ENCODE data around the gene CNPY1. TPM values are rescaled to one million over a fixed set of nuclear protein-coding genes. Genes with fewer than 3 reads are reported as not detected.

Gene CNPY1
- total and polyA plus RNA-seq, 5 donors, result not detected

DNA sequence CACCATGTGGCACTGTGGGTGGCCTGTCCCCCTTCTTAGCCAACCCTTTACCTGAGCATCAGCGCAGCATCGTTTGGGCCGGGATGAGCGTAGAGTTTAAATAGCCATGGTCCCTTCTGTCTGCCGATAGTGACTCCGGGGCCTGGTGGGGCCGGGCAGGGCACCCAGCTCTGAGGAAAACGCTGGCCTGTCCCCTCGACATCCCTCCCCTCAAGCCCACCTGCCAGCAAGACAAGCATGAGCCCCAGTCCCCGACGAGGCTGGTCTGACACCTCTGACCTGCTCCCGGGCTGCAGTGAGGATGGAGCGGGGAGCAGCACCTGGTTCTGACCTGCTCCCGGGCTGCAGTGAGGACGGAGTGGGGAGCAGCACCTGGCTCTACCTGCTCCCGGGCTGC is 31.1 kb upstream of the CNPY1 start:
- ATAC-seq (no peak), DNase-seq (peak in 1 of 3 donors; percentile 28)
- Histone ChIP-seq H3K27ac (ENCODE audit: low read length) (no peak overlapping the region), H3K4me1 (ENCODE audit: control insufficient read depth, insufficient read depth, low read length) (no peaks in the 10 kb centered on the region), H3K4me3 (ENCODE audit: low read length) (no peak overlapping the region), H3K9me3 (ENCODE audit: control insufficient read depth, low read length) (no peaks in the 10 kb centered on the region), H3K27me3 (ENCODE audit: control insufficient read depth, insufficient read depth) (no peaks in the 10 kb centered on the region)
- intact Hi-C loops (cut with DNase I), result no loop called here
- WGBS, result 81% methylated on average over 16 of the region's 16 CpGs

DNA sequence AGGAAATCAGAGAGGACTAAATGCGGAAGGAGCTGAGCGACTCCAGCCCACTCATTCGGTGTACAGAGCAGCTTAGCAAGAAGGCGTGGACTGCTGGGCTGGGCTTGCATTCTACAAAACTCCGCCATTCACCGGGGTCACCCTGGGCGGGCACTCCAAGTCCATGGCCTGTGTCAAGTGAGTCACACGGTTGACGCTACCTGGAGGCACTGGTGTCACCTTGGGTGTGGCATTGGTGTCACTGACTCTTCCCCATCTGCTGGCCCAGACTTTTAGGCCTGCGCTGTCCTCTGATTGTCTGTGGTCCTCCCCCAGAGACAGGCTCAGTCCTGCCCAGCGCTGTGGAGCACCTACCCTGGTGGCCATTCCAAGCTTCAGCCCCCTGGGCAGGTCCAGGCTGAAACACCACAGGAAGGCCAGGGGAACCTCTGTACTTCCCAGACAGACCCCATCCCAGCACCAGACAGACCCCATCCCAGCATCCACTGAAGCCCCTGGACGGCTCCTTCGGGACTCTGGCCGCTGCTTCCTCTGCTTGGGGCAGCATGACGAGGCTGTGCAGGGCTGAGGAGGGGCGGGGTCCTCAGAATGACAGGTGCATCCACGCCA is 30.6 kb upstream of the CNPY1 start:
- intact Hi-C loops (cut with DNase I), result no loop called here
- Histone ChIP-seq H3K9me3 (ENCODE audit: control insufficient read depth, low read length) (no peaks in the 10 kb centered on the region), H3K4me3 (ENCODE audit: low read length) (no peak overlapping the region), H3K27ac (ENCODE audit: low read length) (no peak overlapping the region), H3K4me1 (ENCODE audit: control insufficient read depth, insufficient read depth, low read length) (no peaks in the 10 kb centered on the region), H3K27me3 (ENCODE audit: control insufficient read depth, insufficient read depth) (no peaks in the 10 kb centered on the region)
- ATAC-seq, result no peak
- DNase-seq, result peak in 1 of 3 donors; percentile 27
- WGBS, result 84% methylated on average over 17 of the region's 17 CpGs

DNA sequence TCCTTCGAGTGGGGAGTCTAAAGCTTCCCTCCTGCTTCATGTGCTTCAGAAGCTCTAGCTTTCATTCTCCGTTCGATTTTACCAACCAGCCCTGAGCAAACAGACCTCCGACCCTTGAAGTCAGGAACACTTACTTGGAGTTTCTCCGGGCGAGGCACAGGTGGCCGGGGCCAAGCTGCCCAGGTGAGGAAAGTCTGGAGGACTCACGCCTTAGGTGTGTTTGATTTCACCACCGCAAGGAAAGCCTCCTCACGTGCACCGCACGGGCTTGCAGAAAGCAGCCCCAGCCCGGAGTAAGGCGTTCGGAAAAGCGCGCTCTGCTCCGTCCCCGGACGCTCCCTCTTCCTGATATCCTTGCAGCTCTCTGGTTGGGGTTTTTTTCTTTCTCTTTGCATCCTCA is 30.1 kb upstream of the CNPY1 start:
- no peak overlapping the region for H3K27ac ChIP-seq (ENCODE audit: low read length)
- no peaks in the 10 kb centered on the region for H3K4me1 ChIP-seq (ENCODE audit: control insufficient read depth, insufficient read depth, low read length)
- no peaks in the 10 kb centered on the region for H3K27me3 ChIP-seq (ENCODE audit: control insufficient read depth, insufficient read depth)
- DNase-seq (peak in 1 of 3 donors; percentile 12), ATAC-seq (no peak)
- WGBS, result 76% methylated on average over 20 of the region's 20 CpGs
- no peaks in the 10 kb centered on the region for H3K9me3 ChIP-seq (ENCODE audit: control insufficient read depth, low read length)
- intact Hi-C loops (cut with DNase I), result no loop called here
- no peak overlapping the region for H3K4me3 ChIP-seq (ENCODE audit: low read length)

DNA sequence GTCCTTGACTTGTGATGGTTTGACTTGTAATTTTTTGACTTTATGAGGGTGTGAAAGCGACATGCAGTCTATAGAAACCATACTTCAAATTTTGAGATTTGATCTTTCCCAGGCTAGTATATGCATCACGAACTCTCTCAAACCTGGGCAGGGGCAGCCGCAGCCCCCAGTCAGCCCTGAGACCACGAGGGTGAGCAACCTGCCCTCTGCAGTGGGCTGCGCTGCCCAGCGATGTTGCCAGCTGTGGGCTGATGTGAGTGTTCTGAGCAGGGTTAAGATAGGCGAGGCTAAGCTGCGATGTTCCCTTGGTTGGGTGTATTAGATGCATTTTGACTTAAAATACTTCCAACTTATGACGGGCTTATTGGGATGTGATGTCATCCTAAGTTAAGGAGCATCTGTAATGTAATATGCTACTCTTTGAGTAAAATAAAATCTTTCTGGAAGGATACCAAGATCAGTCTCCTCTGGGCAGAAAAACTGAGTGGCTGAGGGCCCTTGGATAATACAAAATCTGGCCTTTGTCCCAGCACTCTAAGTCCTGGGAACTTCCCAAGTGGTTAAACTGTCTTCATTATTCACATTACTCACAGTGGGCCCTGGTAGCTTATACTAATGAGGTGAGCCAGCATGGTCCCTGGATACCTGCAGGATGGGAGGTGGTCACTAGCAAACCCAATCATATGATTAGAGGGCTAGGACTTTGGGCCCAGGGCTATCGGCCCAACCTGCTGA is 28.4 kb upstream of the CNPY1 start:
- DNase-seq, result peak in 1 of 3 donors; percentile 10
- H3K4me3 ChIP-seq (ENCODE audit: low read length), result no peak overlapping the region
- no peaks in the 10 kb centered on the region for H3K9me3 ChIP-seq (ENCODE audit: control insufficient read depth, low read length)
- intact Hi-C loops (cut with DNase I), result no loop called here
- H3K4me1 ChIP-seq (ENCODE audit: control insufficient read depth, insufficient read depth, low read length), result no peaks in the 10 kb centered on the region
- H3K27ac ChIP-seq (ENCODE audit: low read length), result no peak overlapping the region
- no peak for ATAC-seq
- H3K27me3 ChIP-seq (ENCODE audit: control insufficient read depth, insufficient read depth), result no peaks in the 10 kb centered on the region
- 84% methylated on average over 10 of the region's 10 CpGs for WGBS

DNA sequence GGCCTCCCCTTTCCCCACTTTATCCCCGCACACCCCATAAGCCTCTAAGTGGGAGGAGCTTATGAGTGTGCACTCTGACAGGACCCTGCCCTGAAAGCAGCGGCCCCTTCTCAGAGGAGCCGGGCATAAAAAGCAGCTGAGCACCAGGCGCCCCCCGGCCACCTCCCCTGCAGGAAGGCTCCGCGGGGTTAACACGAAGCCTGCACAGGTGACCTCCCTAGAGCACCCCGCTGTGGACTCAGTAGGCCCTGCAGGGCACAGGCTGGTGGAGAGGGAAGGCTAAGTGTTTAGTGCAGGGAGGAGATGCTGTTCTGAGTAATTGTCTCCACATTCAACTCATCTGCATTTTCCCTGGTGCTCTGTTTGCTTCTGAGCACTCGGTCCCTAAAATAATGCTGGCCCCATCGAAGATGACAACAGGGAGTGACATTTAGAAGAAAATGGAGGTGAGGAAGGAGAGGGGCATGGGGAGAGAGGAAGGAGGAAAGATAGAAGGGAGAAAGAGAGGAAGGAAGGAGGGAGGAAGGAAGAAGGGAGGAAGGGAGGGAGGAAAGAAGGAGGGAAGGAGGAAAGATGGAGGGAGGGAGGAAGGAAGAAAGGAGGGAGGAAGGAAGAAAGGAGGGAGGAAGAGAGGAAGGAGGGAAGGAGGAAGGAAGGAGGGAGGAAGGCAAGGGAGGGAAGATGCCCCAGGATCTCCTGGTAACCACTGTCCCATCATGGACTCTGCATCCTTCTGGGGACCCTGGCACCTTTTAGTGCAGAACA is 25.4 kb upstream of the CNPY1 start:
- ATAC-seq (no peak), DNase-seq (peak in 1 of 3 donors; percentile 14)
- intact Hi-C loops (cut with DNase I), result no loop called here
- H3K4me1 ChIP-seq (ENCODE audit: control insufficient read depth, insufficient read depth, low read length), result no peaks in the 10 kb centered on the region
- 53% methylated on average over 11 of the region's 11 CpGs for WGBS
- no peak overlapping the region for H3K4me3 ChIP-seq (ENCODE audit: low read length)
- H3K9me3 ChIP-seq (ENCODE audit: control insufficient read depth, low read length), result no peaks in the 10 kb centered on the region
- no peaks in the 10 kb centered on the region for H3K27me3 ChIP-seq (ENCODE audit: control insufficient read depth, insufficient read depth)
- no peak overlapping the region for H3K27ac ChIP-seq (ENCODE audit: low read length)

DNA sequence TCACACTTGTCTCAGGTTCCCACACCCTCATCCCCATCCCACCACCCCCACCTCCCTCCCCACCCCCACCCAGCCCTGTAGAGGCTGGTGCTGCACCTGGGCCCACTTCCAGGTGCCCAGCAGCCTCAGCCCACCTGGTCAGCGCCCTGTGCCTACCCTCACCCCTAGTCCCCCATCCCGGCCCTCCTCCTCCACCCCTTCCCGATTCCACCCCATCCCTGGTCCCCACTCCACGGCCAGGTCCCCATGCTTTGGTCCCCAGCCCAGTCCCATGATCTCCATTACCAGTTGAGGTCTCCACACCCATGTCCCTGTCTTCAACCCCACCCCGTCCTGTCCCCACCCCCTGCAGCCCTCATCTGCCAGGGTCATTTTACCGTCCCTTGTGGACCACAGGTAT is 24.6 kb upstream of the CNPY1 start:
- 90% methylated on average over 6 of the region's 6 CpGs for whole genome bisulfite sequencing
- no peak for ATAC-seq

DNA sequence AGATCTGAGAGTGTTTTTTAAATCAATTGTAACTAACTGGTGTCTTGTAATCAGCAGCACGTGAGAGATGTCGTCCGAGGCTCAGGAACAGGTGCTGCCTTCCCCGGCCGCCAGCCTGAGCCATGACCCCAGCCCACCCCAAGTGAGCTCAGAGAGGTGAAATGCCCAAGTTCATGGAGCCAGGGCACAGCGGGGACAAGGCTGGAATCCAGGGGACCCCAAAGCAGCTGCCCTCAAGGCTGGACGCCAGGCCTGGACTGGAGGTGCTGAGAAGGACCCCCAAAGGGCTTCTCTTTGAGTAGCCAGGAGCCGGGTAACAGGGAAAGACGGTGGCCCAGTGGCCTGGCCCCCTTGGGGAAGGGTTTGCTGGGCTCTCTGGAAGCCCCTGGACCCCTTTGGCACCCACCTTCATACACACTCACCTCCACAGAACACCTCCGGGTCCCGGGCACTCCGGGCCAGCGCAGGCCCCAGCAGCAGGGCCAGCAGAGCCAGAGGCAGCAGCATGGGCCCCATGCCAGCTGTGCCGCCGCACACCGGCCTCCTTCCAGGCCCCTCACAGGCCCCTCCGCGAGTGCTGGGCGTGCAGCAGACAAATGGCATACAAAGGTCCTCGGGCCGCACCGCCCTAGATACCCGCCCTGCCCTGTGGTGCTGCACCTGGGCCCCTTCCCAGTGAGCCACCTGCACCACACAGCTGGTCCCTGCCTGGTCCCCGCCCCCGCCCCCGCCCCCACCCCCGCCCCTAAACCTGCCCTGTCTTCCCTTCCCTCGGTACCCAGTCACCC is 24.0 kb upstream of the CNPY1 start:
- DNase-seq, result peak in 1 of 3 donors; percentile 30
- Histone ChIP-seq H3K27ac (ENCODE audit: low read length) (no peak overlapping the region), H3K4me1 (ENCODE audit: control insufficient read depth, insufficient read depth, low read length) (no peaks in the 10 kb centered on the region), H3K4me3 (ENCODE audit: low read length) (no peak overlapping the region), H3K9me3 (ENCODE audit: control insufficient read depth, low read length) (no peaks in the 10 kb centered on the region), H3K27me3 (ENCODE audit: control insufficient read depth, insufficient read depth) (no peaks in the 10 kb centered on the region)
- intact Hi-C loops (cut with DNase I), result no loop called here
- no peak for ATAC-seq
- 81% methylated on average over 28 of the region's 28 CpGs for whole genome bisulfite sequencing

More for the DNA sequence above, 24.6 kb upstream of the CNPY1 start:
- H3K4me1 ChIP-seq (ENCODE audit: control insufficient read depth, insufficient read depth, low read length), result no peaks in the 10 kb centered on the region
- no peak overlapping the region for H3K4me3 ChIP-seq (ENCODE audit: low read length)
- no peak overlapping the region for H3K27ac ChIP-seq (ENCODE audit: low read length)
- H3K27me3 ChIP-seq (ENCODE audit: control insufficient read depth, insufficient read depth), result no peaks in the 10 kb centered on the region
- DNase-seq, result peak in 1 of 3 donors; percentile 19
- intact Hi-C loops (cut with DNase I), result no loop called here
- H3K9me3 ChIP-seq (ENCODE audit: control insufficient read depth, low read length), result no peaks in the 10 kb centered on the region

DNA sequence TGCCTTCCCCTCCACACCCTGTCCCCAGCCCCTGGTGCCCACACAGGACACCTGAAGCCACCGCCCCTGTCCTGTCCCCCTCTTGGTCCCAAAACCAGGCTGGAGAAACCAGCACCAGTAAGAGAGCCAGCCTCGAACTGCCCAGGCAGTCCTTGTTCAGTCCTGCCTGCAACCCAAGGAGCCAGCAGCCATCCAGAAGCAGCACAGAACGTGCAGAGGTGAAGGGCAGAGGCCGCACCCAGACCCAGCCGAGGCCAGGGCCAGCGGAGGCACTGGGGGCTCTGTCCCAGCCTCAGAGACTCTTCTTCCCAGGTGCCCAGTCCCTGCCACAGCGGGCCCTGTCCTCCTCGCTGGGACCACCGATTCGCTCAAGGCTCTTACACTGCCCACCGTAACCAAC is 23.3 kb upstream of the CNPY1 start:
- 85% methylated on average over 11 of the region's 11 CpGs for WGBS
- H3K4me3 ChIP-seq (ENCODE audit: low read length), result no peak overlapping the region
- ATAC-seq (no peak), DNase-seq (no peak)
- H3K27me3 ChIP-seq (ENCODE audit: control insufficient read depth, insufficient read depth), result no peaks in the 10 kb centered on the region
- no peak overlapping the region for H3K27ac ChIP-seq (ENCODE audit: low read length)
- intact Hi-C loops (cut with DNase I), result no loop called here
- H3K9me3 ChIP-seq (ENCODE audit: control insufficient read depth, low read length), result no peaks in the 10 kb centered on the region
- H3K4me1 ChIP-seq (ENCODE audit: control insufficient read depth, insufficient read depth, low read length), result no peaks in the 10 kb centered on the region

DNA sequence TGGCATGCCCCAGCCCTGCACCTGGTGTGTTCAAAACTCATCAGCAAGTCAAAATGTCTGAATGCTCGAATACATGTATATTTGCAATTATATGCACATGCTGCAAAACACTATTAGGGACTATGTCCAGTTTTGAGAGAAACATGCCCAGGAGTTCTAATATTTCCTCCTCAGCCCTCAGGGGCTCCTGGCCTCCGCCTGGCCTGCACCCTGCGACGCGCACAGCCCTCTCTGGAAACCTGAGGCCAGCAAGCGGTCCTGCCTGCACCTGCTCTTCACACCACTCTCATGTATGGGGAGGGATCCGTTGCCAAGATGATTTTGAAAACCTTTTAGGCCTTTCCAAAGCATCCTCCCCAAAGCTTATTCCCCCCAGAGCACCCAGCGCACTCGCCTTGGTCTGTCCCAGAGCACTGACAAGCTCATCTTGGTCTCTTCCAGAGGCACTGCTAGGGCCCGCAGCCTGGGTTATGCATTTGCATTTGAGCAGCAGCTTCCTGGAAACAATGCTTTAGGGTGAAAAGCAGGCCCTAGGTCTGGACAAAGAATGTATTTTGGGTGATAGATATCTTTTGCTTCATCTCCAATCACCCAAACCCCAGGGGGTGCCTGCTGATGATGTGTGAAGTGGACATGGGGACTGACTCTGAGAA is 22.6 kb upstream of the CNPY1 start:
- no peak overlapping the region for H3K4me3 ChIP-seq (ENCODE audit: low read length)
- ATAC-seq, result no peak
- intact Hi-C loops (cut with DNase I), result no loop called here
- no peaks in the 10 kb centered on the region for H3K4me1 ChIP-seq (ENCODE audit: control insufficient read depth, insufficient read depth, low read length)
- H3K27me3 ChIP-seq (ENCODE audit: control insufficient read depth, insufficient read depth), result no peaks in the 10 kb centered on the region
- H3K9me3 ChIP-seq (ENCODE audit: control insufficient read depth, low read length), result no peaks in the 10 kb centered on the region
- DNase-seq, result peak in 1 of 3 donors; percentile 15
- H3K27ac ChIP-seq (ENCODE audit: low read length), result no peak overlapping the region
- WGBS, result 84% methylated on average over 10 of the region's 10 CpGs

DNA sequence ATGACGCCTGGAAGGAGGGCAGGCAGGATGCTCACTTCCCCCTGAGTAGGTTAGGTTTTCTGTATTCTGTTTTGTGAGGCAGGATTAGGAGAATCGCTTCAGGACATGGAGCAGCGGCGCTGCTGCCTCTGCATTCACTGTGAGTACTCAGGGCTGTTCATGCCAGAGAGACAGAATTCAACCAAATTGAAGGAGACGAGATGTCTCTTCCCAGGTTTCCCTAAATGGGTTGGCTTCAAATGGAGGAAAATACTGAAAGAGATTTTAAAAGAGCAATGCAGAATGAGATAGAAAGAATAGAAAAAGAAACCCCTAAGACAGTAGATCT is 21.9 kb upstream of the CNPY1 start:
- intact Hi-C loops (cut with DNase I), result no loop called here
- Histone ChIP-seq H3K4me1 (ENCODE audit: control insufficient read depth, insufficient read depth, low read length) (no peaks in the 10 kb centered on the region), H3K4me3 (ENCODE audit: low read length) (no peak overlapping the region), H3K27ac (ENCODE audit: low read length) (no peak overlapping the region), H3K9me3 (ENCODE audit: control insufficient read depth, low read length) (no peaks in the 10 kb centered on the region), H3K27me3 (ENCODE audit: control insufficient read depth, insufficient read depth) (no peaks in the 10 kb centered on the region)
- no peak for ATAC-seq
- 64% methylated on average over 5 of the region's 5 CpGs for WGBS
- no peak for DNase-seq
